Measurements from ENCODE around the gene ATP8A2.
A peak's percentile ranks its signal among the peaks of the same experiment; 100 is the strongest.

Gene ATP8A2

DNA sequence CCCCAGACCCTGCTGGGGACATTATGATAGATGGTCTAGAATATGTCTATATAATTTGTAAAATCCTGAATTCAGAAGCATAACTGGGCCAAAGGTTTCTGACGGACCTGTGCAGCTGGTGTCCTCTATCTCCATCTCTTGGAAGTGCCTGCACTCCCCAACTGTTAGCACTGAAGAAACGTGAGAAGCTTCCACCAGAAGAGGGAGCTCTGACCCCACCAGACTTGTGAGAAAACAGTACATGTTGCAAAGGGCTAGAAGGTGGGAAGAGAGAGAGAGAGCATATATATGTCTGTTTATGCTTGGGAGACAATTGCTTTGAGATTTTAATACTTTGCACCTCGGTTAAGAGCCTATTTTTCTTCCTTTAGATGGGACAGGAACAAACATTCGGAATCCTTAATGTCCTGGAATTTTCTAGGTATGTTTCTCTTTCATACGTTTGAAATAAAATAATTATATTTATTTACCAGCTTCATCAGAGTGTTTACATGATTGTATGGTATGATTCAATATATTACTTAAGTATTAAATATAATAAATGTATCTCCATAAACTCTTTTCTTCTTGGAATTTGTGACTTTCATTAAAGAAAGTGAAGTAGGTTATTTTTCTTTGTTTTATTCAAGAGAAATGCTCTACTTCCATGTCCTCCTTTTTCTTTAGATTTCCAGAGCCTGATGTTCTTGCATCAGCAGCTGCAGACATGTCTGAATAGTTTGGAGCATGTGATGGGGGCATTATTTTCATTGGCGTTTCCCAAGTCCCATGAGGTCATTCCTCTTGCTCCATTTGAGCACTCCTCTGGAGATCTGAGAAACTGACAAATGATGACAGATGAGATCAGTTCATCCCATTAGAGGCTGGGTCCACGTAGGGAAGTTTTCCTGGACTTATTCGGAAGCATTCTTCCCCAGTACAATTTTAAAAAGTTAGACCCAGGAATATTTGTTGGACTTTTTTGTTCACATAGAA, 202.9 kb downstream of the ATP8A2 start:
- Mint-ChIP-seq H3K9me3 (no peaks in the 10 kb centered on the region), H3K4me3 (peak overlapping the region; percentile 46), H3K4me1 (peaks cover 28% of the 10 kb centered on the region), H3K36me3 (ENCODE audit: low read depth) (no peaks in the 10 kb centered on the region), H3K27ac (no peak overlapping the region), H3K27me3 (ENCODE audit: low read depth, poor library complexity) (peaks cover 17% of the 10 kb centered on the region)
- TF ChIP-seq, protein P1, sequence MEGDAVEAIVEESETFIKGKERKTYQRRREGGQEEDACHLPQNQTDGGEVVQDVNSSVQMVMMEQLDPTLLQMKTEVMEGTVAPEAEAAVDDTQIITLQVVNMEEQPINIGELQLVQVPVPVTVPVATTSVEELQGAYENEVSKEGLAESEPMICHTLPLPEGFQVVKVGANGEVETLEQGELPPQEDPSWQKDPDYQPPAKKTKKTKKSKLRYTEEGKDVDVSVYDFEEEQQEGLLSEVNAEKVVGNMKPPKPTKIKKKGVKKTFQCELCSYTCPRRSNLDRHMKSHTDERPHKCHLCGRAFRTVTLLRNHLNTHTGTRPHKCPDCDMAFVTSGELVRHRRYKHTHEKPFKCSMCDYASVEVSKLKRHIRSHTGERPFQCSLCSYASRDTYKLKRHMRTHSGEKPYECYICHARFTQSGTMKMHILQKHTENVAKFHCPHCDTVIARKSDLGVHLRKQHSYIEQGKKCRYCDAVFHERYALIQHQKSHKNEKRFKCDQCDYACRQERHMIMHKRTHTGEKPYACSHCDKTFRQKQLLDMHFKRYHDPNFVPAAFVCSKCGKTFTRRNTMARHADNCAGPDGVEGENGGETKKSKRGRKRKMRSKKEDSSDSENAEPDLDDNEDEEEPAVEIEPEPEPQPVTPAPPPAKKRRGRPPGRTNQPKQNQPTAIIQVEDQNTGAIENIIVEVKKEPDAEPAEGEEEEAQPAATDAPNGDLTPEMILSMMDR (IDR thresholded peaks at IDR 0.05), result peak; percentile 88
- peak; percentile 86 for DNase-seq

GRCh38 chr13:25575562-25575961, 203.8 kb downstream of the ATP8A2 start:
- Mint-ChIP-seq H3K27ac (peak overlapping the region; percentile 3), H3K4me1 (peaks cover 29% of the 10 kb centered on the region), H3K4me3 (no peak overlapping the region), H3K27me3 (ENCODE audit: low read depth, poor library complexity) (peaks cover 17% of the 10 kb centered on the region), H3K9me3 (no peaks in the 10 kb centered on the region), H3K36me3 (ENCODE audit: low read depth) (no peaks in the 10 kb centered on the region)
- TF ChIP-seq, protein P1 (IDR thresholded peaks at IDR 0.05), result no peak
- no peak for DNase-seq

- Mint-ChIP-seq H3K4me3 (no peak overlapping the region), H3K36me3 (ENCODE audit: low read depth) (no peaks in the 10 kb centered on the region), H3K9me3 (no peaks in the 10 kb centered on the region), H3K27me3 (ENCODE audit: low read depth, poor library complexity) (peaks cover 9% of the 10 kb centered on the region), H3K4me1 (peaks cover 29% of the 10 kb centered on the region), H3K27ac (no peak overlapping the region)
- no peak for DNase-seq
- TF ChIP-seq, protein P1 (IDR thresholded peaks at IDR 0.05), result no peak
Measured at GRCh38 chr13:25578526-25578925, 206.8 kb downstream of the ATP8A2 start.

- Mint-ChIP-seq H3K36me3 (ENCODE audit: low read depth) (no peaks in the 10 kb centered on the region), H3K4me1 (peaks cover 29% of the 10 kb centered on the region), H3K4me3 (no peak overlapping the region), H3K27ac (no peak overlapping the region), H3K27me3 (ENCODE audit: low read depth, poor library complexity) (peaks cover 7% of the 10 kb centered on the region), H3K9me3 (no peaks in the 10 kb centered on the region)
- TF ChIP-seq, protein P1 (IDR thresholded peaks at IDR 0.05), result no peak
- DNase-seq, result no peak
Measured at GRCh38 chr13:25579221-25579620, 207.4 kb downstream of the ATP8A2 start.

GRCh38 chr13:25581351-25581750, 209.6 kb downstream of the ATP8A2 start:
- no peak overlapping the region for H3K27ac Mint-ChIP-seq
- TF ChIP-seq, protein P1 (IDR thresholded peaks at IDR 0.05), result no peak
- peaks cover 8% of the 10 kb centered on the region for H3K4me1 Mint-ChIP-seq
- no peak overlapping the region for H3K4me3 Mint-ChIP-seq
- no peak for DNase-seq
- no peaks in the 10 kb centered on the region for H3K36me3 Mint-ChIP-seq (ENCODE audit: low read depth)
- H3K27me3 Mint-ChIP-seq (ENCODE audit: low read depth, poor library complexity), result peaks cover 3% of the 10 kb centered on the region
- H3K9me3 Mint-ChIP-seq, result no peaks in the 10 kb centered on the region

Data from nephron progenitor cell (in vitro differentiated cells).